ENCODE data around the gene CAPZA1. TPM values are rescaled to one million over a fixed set of nuclear protein-coding genes. Genes with fewer than 3 reads are reported as not detected.

CAPZA1 gene
- total RNA-seq, 1 donor from 2014 or later: 311 TPM

DNA sequence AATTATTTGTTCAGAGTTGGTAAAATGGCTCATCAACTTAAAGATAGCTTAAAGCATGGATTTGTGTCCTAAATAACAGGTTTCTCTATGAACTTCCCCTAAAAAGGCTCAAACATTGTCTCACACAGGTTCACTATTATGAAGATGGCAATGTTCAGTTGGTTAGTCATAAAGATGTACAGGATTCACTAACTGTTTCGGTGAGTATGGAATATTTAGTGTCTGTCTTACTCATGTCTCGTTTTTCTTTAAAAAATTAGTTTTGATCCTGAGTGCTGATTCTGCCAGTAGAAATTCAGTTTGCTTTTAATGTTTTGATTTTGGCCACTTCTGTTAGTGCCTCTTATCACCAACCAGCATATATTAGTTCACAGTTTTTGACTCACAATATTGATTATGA is 47.3 kb downstream of the CAPZA1 start:
- TF ChIP-seq CTCF (conservative IDR thresholded peaks at IDR 0.05; ENCODE audit: low read depth, low read length): no peak
- no peak overlapping the region for H3K4me3 ChIP-seq (ENCODE audit: low read depth, low read length)
- no peak for DNase-seq (ENCODE audit: low read depth)

- TF ChIP-seq CTCF (conservative IDR thresholded peaks at IDR 0.05; ENCODE audit: low read depth, low read length): no peak
- DNase-seq (ENCODE audit: low read depth): no peak
- no peak overlapping the region for H3K4me3 ChIP-seq (ENCODE audit: low read depth, low read length)
These were observed 52.4 kb downstream of the CAPZA1 start for GRCh38 chr1:112672009-112672408.

GRCh38 chr1:112672842-112673241 is 53.2 kb downstream of the CAPZA1 start:
- DNase-seq (ENCODE audit: low read depth): no peak
- no peak for TF ChIP-seq CTCF (conservative IDR thresholded peaks at IDR 0.05; ENCODE audit: low read depth, low read length)
- H3K4me3 ChIP-seq (ENCODE audit: low read depth, low read length): no peak overlapping the region

DNA sequence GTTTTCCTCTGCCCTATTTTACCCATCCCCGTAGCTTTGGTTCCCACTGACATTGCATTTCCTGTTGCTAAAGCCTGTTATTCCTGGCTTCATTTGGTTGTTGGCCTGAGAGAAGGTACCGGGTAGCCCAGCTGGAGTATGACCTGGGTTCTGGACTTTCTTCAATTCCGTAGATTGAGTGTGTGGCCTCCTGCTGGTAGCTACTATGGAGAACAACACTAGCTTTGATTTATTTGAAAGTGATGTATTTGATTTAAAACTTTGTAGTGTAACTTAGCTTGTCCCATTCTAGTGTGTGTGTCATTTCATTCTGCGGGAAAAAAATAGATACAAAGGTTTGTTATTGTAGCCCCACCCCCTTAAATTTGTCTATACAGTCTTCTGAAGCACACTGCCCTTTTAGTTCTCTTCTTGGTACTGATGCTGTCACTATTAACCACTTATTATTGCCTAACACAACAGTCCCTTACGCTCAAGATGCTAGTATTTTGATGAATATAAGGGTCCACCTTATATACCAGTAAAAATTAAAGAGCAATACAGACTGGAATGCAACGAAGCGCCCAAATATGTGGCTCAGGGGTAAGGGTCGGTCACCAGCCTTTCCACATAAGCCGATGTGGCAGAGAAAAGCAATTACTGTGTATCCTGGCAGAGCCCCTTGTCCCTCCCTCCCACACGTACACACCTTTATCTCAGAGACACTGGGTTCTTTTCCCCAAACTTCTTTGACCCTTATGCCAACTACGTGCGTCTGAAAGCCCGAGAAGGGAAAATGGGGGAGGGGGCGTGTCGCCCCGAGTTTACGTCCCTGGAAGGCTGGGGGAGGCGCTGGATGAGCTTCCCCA is 54.2 kb downstream of the CAPZA1 start:
- DNase-seq (ENCODE audit: low read depth): no peak

GRCh38 chr1:112674440-112674985 is 54.9 kb downstream of the CAPZA1 start, which contains the start of gene MOV10:
Gene MOV10, plus strand, starts transcription at chr1:112674659. Its CDS starts 254 bp downstream, at chr1:112674913.
- no peak for DNase-seq (ENCODE audit: low read depth)
- no peak for TF ChIP-seq CTCF (conservative IDR thresholded peaks at IDR 0.05; ENCODE audit: low read depth, low read length)
- H3K4me3 ChIP-seq (ENCODE audit: low read depth, low read length): peak within 1 kb of the TSS; percentile 78

More for the DNA sequence above, 54.2 kb downstream of the CAPZA1 start:
- peak overlapping the region; percentile 78 for H3K4me3 ChIP-seq (ENCODE audit: low read depth, low read length)
- peak; percentile 60 for TF ChIP-seq CTCF (conservative IDR thresholded peaks at IDR 0.05; ENCODE audit: low read depth, low read length)

GRCh38 chr1:112674986-112675727 is 55.5 kb downstream of the CAPZA1 start:
- DNase-seq (ENCODE audit: low read depth): no peak
- H3K4me3 ChIP-seq (ENCODE audit: low read depth, low read length): peak overlapping the region; percentile 78
- TF ChIP-seq CTCF (conservative IDR thresholded peaks at IDR 0.05; ENCODE audit: low read depth, low read length): no peak
